GM12872 (cell line): Measurements from ENCODE around the gene MYBPC3.

Experiments used
- CTCF ChIP-seq: IDR thresholded peaks from 3 replicates; pipeline ENCODE4 v1.5.1; 2011; ENCODE audit warnings: low read depth, mild to moderate bottlenecking, low read length, moderate library complexity; ENCODE audit not compliant: insufficient read depth

Gene MYBPC3

GRCh38 chr11:47394322-47395222 lies 42.1 kb upstream of the MYBPC3 start:
- TF ChIP-seq CTCF: no peak

- no peak for TF ChIP-seq CTCF
Measured at GRCh38 chr11:47394050-47394321, 41.5 kb upstream of the MYBPC3 start.

GRCh38 chr11:47393163-47394049 lies 40.9 kb upstream of the MYBPC3 start:
- no peak for TF ChIP-seq CTCF

- no peak for TF ChIP-seq CTCF
Measured at GRCh38 chr11:47392546-47393162, 40.2 kb upstream of the MYBPC3 start.

GRCh38 chr11:47391711-47392432 lies 39.4 kb upstream of the MYBPC3 start:
- no peak for TF ChIP-seq CTCF

- TF ChIP-seq CTCF: no peak
Measured at GRCh38 chr11:47391077-47391583, 38.6 kb upstream of the MYBPC3 start.
